Activated gamma-delta T cell (primary cell): ENCODE data around the gene CMTM2.
"Not testable (repeated sequence)": the region's sequence is repeated elsewhere in the genome, so short reads cannot be mapped to it uniquely, and the experiment has no call there.

ENCODE experiments used
- DNase-seq: peaks from one replicate; lab custom pipeline; 2025; lab: John Stamatoyannopoulos, UW

CMTM2 gene

DNA sequence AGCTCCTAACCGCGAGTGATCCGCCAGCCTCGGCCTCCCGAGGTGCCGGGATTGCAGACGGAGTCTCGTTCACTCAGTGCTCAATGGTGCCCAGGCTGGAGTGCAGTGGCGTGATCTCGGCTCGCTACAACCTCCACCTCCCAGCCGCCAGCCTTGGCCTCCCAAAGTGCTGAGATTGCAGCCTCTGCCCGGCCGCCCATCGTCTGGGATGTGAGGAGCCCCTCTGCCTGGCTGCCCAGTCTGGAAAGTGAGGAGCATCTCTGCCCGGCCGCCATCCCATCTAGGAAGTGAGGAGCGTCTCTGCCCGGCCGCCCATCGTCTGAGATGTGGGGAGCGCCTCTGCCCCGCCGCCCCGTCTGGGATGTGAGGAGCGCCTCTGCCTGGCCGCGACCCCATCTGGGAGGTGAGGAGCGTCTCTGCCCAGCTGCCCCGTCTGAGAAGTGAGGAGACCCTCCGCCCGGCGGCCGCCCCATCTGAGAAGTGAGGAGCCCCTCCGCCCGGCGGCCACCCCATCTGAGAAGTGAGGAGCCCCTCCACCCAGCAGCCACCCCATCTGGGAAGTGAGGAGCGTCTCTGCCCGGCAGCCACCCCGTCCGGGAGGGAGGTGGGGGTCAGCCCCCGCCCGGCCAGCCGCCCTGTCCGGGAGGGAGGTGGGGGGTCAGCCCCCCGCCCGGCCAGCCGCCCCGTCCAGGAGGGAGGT is 51.4 kb downstream of the CMTM2 start:
- not testable (repeated sequence) for DNase-seq

DNA sequence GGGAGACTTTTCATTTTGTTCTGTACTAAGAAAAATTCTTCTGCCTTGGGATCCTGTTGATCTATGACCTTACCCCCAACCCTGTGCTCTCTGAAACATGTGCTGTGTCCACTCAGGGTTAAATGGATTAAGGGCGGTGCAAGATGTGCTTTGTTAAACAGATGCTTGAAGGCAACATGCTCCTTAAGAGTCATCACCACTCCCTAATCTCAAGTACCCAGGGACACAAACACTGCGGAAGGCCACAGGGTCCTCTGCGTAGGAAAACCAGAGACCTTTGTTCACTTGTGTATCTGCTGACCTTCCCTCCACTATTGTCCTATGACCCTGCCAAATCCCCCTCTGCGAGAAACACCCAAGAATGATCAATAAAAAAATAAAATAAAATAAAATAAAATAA is 52.3 kb downstream of the CMTM2 start:
- DNase-seq, result not testable (repeated sequence)

DNA sequence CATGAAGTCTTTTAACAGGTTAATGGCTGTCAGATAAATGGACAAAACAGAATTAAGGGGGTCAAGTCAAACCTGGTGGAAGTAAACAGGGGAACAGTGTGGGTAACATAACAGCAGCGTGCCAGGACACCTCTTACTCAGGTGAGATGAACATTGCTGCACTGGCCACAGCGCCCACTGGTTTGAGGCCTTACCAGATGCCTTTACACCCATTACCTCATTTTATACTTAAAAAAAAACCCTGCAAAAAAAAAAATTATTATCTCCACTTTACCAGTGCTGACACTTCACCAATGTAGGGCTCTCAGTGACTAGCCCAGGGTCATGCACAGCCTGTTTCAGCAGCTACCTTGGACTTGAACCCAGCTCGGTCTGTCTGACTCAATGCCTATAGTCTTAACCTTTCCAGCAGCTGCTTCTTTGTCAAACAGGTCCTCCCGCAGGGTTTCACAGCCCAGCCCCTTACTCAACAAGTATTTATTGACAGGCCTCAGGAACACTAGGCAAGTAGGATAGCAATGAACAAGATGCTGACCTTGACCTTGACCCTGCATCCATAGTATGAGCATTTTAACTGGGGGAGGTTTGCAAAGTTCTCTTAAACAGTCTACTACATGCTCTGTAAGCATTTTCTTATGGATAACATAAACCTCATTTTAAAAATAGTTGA is 55.4 kb downstream of the CMTM2 start:
- no peak for DNase-seq

DNA sequence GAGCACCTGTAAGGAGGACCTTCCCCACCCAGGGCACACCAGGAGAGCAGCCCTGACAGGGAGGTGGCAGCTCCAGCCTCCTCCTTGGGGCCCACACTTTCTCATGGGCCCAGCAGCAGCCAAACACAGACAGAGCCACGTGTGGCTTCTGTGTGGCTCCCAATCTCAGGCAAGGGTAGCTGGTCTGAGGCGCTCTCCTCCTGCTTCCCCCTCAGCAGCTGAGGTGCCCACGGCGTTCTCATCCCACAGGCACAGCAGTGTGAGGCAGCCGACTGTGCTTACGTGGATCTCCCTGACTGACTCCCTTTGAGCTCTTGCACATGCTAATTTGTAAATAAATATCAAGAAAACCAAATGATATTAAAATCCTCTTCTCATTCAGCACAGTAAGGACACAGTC is 56.1 kb downstream of the CMTM2 start:
- DNase-seq, result no peak

DNA sequence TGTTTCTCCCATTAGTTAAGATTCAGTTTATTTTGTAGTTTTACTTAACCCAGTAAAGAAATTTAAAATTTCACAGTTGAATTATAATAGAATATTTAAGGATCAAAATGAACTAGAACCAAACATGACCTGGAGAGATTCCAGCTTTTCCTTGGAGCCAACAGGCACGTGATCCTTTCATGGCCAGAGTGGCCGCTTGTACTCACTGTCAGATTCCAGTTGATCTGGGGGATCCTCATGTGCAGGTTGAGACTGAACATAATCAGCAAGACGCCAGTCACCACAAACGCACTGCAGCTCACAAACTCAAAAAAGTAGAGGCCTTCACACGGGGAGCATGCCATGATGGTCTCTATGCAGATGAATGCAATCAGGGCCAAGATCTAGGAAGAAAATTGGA is 56.9 kb downstream of the CMTM2 start:
- DNase-seq, result no peak

DNA sequence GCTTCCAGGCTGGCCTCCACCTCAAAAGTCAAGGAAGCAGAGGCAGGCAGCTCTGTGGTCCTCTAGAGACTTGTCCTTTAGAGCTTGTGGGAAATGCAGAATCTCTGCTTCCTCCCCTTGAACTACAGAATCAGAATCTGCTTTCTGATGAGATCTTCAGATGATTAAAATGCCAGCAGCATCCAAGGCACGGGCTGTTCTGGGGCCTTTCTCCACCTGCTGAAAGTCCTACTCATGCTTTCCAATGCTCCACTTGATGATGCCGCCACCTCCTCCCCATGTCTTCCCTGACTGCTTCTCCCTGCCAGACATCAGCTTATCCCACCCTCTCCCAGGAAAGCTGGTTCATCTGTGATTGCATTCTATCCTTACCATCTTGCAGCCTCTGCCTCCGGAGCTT is 58.5 kb downstream of the CMTM2 start:
- DNase-seq, result no peak
